ENCODE measurements around the gene FBP2.

The FBP2 gene

GRCh38 chr9:94593459-94594345 is at the start of gene FBP2:
FBP2 (minus strand) TSS chr9:94593824; CDS start chr9:94593726, 98 bp downstream.
- no peak for DNase-seq

- DNase-seq = no peak
Observed at GRCh38 chr9:94643176-94643575, 49.6 kb upstream of the FBP2 start.

DNA sequence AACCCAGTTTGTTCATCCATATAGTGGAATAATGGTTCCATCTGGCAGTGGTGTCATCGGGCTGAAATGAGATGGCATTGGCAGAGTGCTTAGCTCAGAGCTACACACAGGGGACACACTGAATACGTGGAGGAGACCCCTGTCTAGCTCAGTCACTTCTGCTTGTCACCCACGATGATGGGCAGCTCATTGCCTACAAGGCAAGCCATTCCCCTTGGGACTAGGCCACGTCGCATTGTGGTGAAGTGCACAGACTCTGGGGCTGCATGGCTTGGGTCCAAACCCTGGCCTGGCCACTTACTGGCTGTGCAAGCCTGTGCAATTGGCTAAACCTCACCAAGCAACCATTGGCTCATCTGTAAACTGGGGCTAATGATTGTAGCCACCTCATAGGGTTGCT is 48.9 kb upstream of the FBP2 start:
- no peak for DNase-seq

GRCh38 chr9:94639999-94640376 is 46.4 kb upstream of the FBP2 start:
- no peak for DNase-seq

DNA sequence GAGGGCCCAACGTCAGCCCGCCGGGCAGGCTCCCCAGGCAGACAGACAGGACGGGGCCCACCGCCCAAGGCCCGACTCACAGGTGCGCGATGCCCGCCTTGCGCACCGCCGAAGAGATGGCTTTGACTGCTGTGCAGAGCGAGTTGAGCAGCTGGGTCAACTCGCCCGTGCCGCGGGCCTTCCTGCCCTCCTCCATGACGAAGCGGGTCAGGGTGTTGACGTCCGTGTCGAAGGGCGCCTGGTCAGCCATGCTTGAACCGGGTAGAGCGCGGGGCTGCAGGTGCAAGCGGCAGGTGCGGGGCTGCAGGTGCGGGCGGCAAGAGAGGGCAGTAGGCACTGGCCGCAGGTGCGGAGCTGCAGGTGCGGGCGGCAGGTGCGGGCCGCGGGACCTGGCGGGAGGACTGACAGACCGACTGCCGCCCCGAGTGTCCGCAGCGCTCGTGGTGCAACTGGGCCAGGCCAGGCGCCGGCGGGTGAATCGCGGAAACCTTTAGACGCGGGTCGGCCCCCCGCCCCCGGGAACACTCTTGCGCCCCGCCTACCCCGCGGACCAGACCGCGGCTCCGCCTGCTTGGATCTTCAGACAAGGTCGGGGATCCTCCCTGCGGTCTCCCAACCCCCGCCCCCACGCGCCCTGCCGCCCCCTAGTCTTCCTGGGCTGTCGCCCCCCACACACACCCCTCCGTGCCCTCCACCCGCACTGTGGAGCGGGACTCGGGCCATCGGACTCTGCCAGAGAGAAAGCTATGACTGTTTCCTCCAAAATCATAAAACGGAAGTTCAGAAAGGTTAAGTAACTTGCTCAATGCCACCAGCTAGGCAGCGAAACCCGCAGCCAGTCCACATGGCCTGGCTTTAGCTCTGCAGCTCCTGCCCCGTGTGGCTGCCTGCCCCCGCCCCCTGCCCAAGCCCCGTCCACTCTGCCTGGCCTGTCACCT is 45.7 kb upstream of the FBP2 start, which contains the start of gene FBP1:
Gene FBP1 (minus strand): TSS at position 458 of the 938 bp plus-strand sequence. CDS start 208 bp downstream, at position 250.
- no peak for DNase-seq

- DNase-seq = no peak
Observed at GRCh38 chr9:94638335-94639060, 44.9 kb upstream of the FBP2 start.

- DNase-seq = no peak
Observed at GRCh38 chr9:94632737-94633136, 39.1 kb upstream of the FBP2 start.

- no peak for DNase-seq
Observed at GRCh38 chr9:94631599-94631998, 38.0 kb upstream of the FBP2 start.

DNA sequence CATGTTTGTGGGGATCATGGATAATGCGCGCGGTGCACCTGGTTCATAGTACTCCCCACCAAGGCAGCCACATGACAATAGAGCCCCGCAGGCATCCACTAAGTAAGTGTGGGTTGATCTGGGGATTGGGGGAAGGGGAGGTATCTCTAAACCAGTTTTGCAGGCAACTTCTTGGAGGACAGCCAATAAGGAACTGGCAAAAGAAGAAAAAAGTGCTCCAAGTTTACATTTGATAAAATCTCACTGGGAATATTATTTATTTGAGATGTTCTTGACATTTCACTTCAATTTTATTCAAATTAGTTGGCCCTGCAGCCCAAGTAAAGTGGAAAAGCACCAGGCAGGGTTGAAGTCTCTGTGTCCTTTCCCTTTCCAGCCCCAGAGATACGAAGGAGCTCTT is 37.2 kb upstream of the FBP2 start:
- DNase-seq = no peak

DNA sequence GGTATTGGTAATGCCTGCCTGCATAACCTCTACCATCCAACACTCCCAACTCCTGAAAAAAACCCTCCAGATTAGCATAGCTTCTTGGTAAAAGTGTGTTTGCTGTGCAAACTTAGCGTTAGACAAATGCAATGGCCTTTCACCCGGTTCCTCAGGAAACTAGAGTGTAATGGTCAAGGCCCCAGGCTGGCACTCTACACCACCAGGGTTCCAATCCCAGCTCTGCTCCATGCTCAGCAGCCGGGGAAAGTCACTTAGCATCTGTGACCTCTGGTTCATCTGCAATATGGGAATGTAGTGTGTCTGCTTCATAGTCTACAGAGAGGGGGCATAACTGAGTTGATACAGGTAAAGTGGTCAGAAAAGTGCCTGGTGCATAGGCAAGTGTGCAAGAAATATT is 36.7 kb upstream of the FBP2 start:
- DNase-seq = no peak

GRCh38 chr9:94627287-94627686 is 33.7 kb upstream of the FBP2 start:
- no peak for DNase-seq

GRCh38 chr9:94625835-94626234 is 32.2 kb upstream of the FBP2 start:
- DNase-seq = no peak

DNA sequence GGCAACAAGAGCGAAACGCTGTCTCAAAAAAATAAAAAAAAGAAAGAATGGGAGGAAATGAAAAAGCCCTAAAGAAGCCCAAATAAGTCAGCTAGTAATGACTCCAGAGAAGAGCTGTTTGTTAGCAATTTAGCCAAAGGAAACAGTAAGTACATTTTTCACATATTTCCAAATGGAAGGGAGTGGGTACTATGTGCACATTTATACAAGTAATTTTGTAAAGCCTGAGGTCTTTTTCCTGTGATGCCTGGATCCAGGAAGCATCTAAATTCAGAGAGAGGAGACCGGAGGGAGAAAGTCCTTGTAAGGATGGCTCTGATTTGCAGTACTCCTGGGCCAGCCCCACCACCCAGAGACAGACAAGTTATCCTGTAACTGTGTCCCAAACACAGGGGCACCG is 31.0 kb upstream of the FBP2 start:
- no peak for DNase-seq

GRCh38 chr9:94623253-94623652 is 29.6 kb upstream of the FBP2 start:
- no peak for DNase-seq

GRCh38 chr9:94622087-94622800 is 28.6 kb upstream of the FBP2 start:
- DNase-seq = no peak

GRCh38 chr9:94619026-94619425 is 25.4 kb upstream of the FBP2 start:
- DNase-seq = no peak

DNA sequence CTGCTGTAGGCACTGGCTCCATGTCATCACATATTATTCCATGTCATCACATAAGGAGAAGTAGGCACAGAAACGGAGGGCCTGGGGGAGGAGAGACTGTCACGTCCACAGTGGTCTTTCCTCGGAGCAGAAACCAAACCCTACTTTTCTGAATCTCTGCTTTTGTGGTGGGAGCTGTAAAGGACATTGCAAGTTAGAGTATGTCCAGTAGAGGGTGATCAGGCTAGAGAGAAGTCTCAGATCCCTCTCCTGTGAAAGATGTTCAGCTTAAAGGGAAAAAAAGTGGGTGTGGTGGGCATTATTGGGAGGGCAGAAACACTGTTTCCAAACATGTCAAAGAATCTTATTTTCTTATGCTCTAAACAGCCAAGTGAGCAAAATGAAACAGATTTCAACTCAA is 19.4 kb upstream of the FBP2 start:
- no peak for DNase-seq

DNA sequence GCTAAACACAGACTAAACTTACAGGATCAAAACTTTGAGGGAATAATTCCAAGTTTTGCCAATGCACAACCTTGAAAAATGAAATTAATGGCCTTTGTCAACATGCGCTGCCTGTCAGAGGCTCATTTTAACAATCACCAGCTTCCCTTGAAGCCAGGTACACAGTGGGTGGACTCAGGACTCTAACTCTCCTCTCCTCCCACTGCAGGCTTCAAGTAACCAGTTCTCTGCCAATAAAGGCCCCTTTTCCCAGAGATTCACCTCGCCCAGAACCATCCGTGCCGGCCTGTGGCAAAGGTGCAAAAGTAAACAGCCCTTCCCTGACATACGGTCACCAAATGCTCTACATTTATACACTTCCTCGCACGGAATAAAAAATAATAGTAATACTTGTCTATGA is 18.4 kb upstream of the FBP2 start:
- DNase-seq = no peak

DNA sequence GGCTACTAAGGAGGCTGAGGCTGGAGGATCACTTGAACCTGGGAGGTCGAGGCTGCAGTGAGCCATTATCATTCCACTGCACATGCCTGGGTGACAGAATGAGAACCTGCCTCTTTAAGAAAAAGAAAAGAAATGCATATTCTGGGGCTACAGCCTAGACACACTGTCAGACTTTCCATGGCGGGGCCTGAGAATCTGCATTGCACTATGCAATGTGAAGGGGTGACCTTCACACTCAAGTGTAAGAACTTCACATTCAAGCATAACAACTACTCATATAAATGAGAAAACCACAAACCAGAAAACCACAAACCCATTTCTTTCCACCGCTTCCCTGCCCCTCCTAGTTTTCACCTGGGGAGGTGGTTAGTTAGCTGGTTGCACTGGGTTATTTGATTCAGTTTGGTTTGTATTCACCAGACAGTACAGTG is 18.0 kb upstream of the FBP2 start:
- DNase-seq = no peak

DNA sequence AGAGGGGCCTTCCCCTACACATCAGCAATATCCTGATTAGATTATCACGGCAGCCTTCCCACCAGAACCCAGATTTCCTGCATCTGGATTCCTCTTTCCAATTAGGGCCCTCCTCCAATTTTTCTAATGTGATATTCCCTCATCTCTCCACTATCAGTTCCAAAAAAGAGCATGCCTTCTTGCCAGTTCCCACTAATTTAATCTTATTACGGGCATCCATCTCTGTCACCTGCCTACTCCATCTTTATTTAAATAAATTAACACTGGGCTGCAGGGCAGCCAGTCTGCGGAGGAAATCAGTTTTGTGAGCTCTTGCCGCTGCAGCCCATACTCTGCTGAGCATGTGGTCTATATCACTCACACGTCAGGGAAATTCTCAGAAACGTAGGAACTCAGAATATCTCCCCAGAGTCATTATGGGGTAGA is 16.6 kb upstream of the FBP2 start:
- no peak for DNase-seq

GRCh38 chr9:94607423-94607691 is 13.7 kb upstream of the FBP2 start:
- no peak for DNase-seq

- no peak for DNase-seq
Observed at GRCh38 chr9:94606646-94607422, 13.2 kb upstream of the FBP2 start.

Data from NCI-H1694 (cell line).